Caco-2 (cell line): ENCODE data around the gene UBE2I. TPM values are rescaled to one million over a fixed set of nuclear protein-coding genes. Genes with fewer than 3 reads are reported as not detected.

Experiments
- BruUV-seq: library from RNA; stranded (reverse); fragments of 400-500 nt; replicated peaks from 2 replicates; lab custom pipeline; 2021; lab: Mats Ljungman, UMichigan
- CTCF ChIA-PET: fragments of 300-600 bp; sonication (Branson Sonifier 250); formaldehyde crosslinking; loops from one replicate; lab custom pipeline; 2022; ENCODE audit warnings: antibody characterized with exemption; lab: Charles Lee
- POLR2A ChIA-PET: fragments of 300-600 bp; sonication (Branson Sonifier 250); formaldehyde crosslinking; loops from one replicate; lab custom pipeline; 2022; ENCODE audit warnings: antibody characterized with exemption; lab: Charles Lee
- DNase-seq, 2 experiments: peaks; one replicate each; pipeline versions ENCODE4 v3.0.0 to v3.0.0-alpha.2; 2020 to 2022
- H3K27me3 ChIP-seq: replicated peaks from 2 replicates; pipeline ENCODE4 v1.6.0; 2011; ENCODE audit warnings: low read length; ENCODE audit not compliant: control insufficient read depth, insufficient read depth
- H3K36me3 ChIP-seq: 2 replicates; pipeline ENCODE4 v1.5.1; 2011; ENCODE audit warnings: low read length; ENCODE audit not compliant: control insufficient read depth, insufficient read depth
- H3K4me1 ChIP-seq: fragments of 250-450 bp; sonication (Bioruptor Pico); 2 replicates; pipeline ENCODE4 v1.5.1; 2020; ENCODE audit warnings: mild to moderate bottlenecking
- H3K4me3 ChIP-seq: 2 replicates; pipeline ENCODE4 v1.5.1; 2011; ENCODE audit warnings: low read depth, mild to moderate bottlenecking, control low read depth, low read length
- H3K9me3 ChIP-seq: fragments of 250-450 bp; sonication (Bioruptor Pico); 2 replicates; pipeline ENCODE4 v1.5.1; 2020; ENCODE audit warnings: mild to moderate bottlenecking, moderate library complexity
- H3K27ac Mint-ChIP-seq: one replicate; pipeline ENCODE4 v1.8.0; 2022; ENCODE audit warnings: mixed read lengths; ENCODE audit not compliant: unreplicated experiment
- H3K27me3 Mint-ChIP-seq: one replicate; pipeline ENCODE4 v1.8.0; 2022; ENCODE audit warnings: mixed read lengths; ENCODE audit not compliant: insufficient read depth, unreplicated experiment
- H3K36me3 Mint-ChIP-seq: one replicate; pipeline ENCODE4 v1.8.0; 2022; ENCODE audit warnings: mild to moderate bottlenecking, mixed read lengths; ENCODE audit not compliant: insufficient read depth, unreplicated experiment
- H3K4me1 Mint-ChIP-seq: one replicate; pipeline ENCODE4 v1.8.0; 2022; ENCODE audit warnings: low read depth, mixed read lengths; ENCODE audit not compliant: unreplicated experiment
- H3K4me3 Mint-ChIP-seq: one replicate; pipeline ENCODE4 v1.8.0; 2022; ENCODE audit warnings: mild to moderate bottlenecking, moderate library complexity, mixed read lengths; ENCODE audit not compliant: unreplicated experiment
- H3K9me3 Mint-ChIP-seq: one replicate; pipeline ENCODE4 v1.8.0; 2022; ENCODE audit warnings: mixed read lengths; ENCODE audit not compliant: unreplicated experiment
- CTCF ChIP-seq, 2 experiments: fragments of 200-600 bp in 1 of 2; IDR thresholded peaks; 1 replicate in 1 of 2; 2 replicates in 1 of 2; pipeline versions ENCODE4 v1.5.1 to v1.8.0; 2011 to 2022; ENCODE audit warnings: antibody characterized with exemption in 1 of 2, control low read depth in 1 of 2, inconsistent platforms in 1 of 2, low read depth in 1 of 2, low read length in 1 of 2, mild to moderate bottlenecking in 1 of 2, moderate library complexity in 1 of 2; ENCODE audit not compliant: insufficient read depth in 1 of 2, severe bottlenecking in 1 of 2, unreplicated experiment in 1 of 2
- intact Hi-C: fragments of 100-400 bp; cut with micrococcal nuclease; formaldehyde crosslinking; loops from one replicate; pipeline ENCODE4 v1.10.0; 2022; ENCODE audit not compliant: unreplicated experiment
- total RNA-seq: library from RNA; stranded (reverse); gene quantifications from 2 replicates; pipeline ENCODE4 v1.2.3, GENCODE V29; 2022

UBE2I gene
- total RNA-seq, 1 experiment from 2014 or later = 178 TPM

GRCh38 chr16:1263591-1264344 is 45.7 kb upstream of the UBE2I start:
- POLR2A ChIA-PET = no interaction called here
- peaks cover 9% of the 10 kb centered on the region for H3K27me3 Mint-ChIP-seq
- H3K27me3 ChIP-seq = no peaks in the 10 kb centered on the region; the same call in 1 of the 2 replicates

DNA sequence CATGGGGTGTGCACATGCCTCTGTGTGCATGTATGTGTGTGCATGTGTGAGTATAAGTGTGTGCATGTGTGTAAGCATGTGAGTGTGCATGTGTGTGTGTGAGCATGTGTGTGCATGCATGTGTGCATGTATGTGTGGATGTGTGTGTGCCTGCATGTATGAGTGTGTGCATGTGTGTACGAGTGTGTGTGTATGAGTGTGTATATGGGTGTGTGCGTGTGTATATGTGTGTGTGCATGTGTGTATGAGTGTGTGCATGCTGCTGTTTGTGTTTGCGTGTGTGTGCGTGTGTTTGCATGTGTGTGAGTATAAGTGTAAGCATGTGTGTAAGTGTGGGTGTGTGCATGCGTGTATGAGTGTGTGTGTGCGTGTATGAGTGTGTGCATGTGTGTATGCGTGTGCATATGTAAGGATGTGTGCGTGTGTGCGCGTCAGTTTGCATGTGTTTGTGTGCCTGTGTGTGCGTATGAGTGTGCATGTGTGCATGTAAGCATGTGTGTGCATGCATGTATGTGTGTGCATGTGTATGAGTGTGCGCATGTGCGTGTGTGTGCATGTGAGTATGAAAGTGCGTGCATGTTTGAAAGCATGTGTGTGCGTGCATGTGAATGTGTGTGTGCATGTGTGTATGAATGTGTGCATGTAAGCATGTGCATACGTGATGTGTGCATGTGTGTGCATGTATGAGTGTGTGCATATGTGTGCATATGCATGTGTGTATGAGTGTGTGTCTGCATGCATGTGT is 44.9 kb upstream of the UBE2I start:
- no peaks in the 10 kb centered on the region for H3K9me3 ChIP-seq
- ChIA-PET CTCF (no interaction called here), POLR2A (no interaction called here)
- TF ChIP-seq CTCF (IDR thresholded peaks at IDR 0.05; ENCODE audit: insufficient read depth in 1 of 2, low read depth in 1 of 2, low read length in 1 of 2, severe bottlenecking in 1 of 2, unreplicated experiment in 1 of 2) = no peak
- no peaks in the 10 kb centered on the region for H3K36me3 ChIP-seq
- H3K27ac Mint-ChIP-seq = no peak overlapping the region
- peaks cover 11% of the 10 kb centered on the region for H3K9me3 Mint-ChIP-seq
- H3K4me3 ChIP-seq = no peak overlapping the region
- H3K27me3 Mint-ChIP-seq = peaks cover 9% of the 10 kb centered on the region
- BruUV-seq = no TSS peak
- no peaks in the 10 kb centered on the region for H3K4me1 Mint-ChIP-seq
- H3K36me3 Mint-ChIP-seq = peaks cover 5% of the 10 kb centered on the region
- intact Hi-C loops = no loop called here
- DNase-seq = no peak
- H3K27me3 ChIP-seq = no peaks in the 10 kb centered on the region; the same call in 1 of the 2 replicates
- no peaks in the 10 kb centered on the region for H3K4me1 ChIP-seq
- H3K4me3 Mint-ChIP-seq = no peak overlapping the region

More at GRCh38 chr16:1263591-1264344, 45.7 kb upstream of the UBE2I start:
- no peak for DNase-seq
- Histone ChIP-seq H3K9me3 (no peaks in the 10 kb centered on the region), H3K4me1 (no peaks in the 10 kb centered on the region), H3K4me3 (no peak overlapping the region), H3K36me3 (no peaks in the 10 kb centered on the region)
- BruUV-seq = no TSS peak
- no peaks in the 10 kb centered on the region for H3K4me1 Mint-ChIP-seq
- TF ChIP-seq CTCF (IDR thresholded peaks at IDR 0.05; ENCODE audit: insufficient read depth in 1 of 2, low read depth in 1 of 2, low read length in 1 of 2, severe bottlenecking in 1 of 2, unreplicated experiment in 1 of 2) = no peak
- intact Hi-C loops = no loop called here
- peaks cover 5% of the 10 kb centered on the region for H3K36me3 Mint-ChIP-seq
- H3K4me3 Mint-ChIP-seq = no peak overlapping the region
- CTCF ChIA-PET = no interaction called here
- H3K9me3 Mint-ChIP-seq = peaks cover 11% of the 10 kb centered on the region
- no peak overlapping the region for H3K27ac Mint-ChIP-seq

- Histone ChIP-seq H3K27me3 (no peaks in the 10 kb centered on the region), H3K9me3 (no peaks in the 10 kb centered on the region), H3K4me3 (no peak overlapping the region), H3K4me1 (no peaks in the 10 kb centered on the region), H3K36me3 (no peaks in the 10 kb centered on the region)
- ChIA-PET POLR2A (no interaction called here), CTCF (no interaction called here)
- no peak for TF ChIP-seq CTCF (IDR thresholded peaks at IDR 0.05; ENCODE audit: insufficient read depth in 1 of 2, low read depth in 1 of 2, low read length in 1 of 2, severe bottlenecking in 1 of 2, unreplicated experiment in 1 of 2)
- no peak for DNase-seq
- no peaks in the 10 kb centered on the region for H3K4me1 Mint-ChIP-seq
- peaks cover 5% of the 10 kb centered on the region for H3K36me3 Mint-ChIP-seq
- no TSS peak for BruUV-seq
- H3K9me3 Mint-ChIP-seq = peaks cover 11% of the 10 kb centered on the region
- intact Hi-C loops = no loop called here
- H3K27ac Mint-ChIP-seq = no peak overlapping the region
- H3K27me3 Mint-ChIP-seq = peaks cover 9% of the 10 kb centered on the region
- H3K4me3 Mint-ChIP-seq = no peak overlapping the region
Measured at GRCh38 chr16:1265090-1265630, 44.3 kb upstream of the UBE2I start.
